Measurements from ENCODE around the gene PCED1B. TPM values are rescaled to one million over a fixed set of nuclear protein-coding genes. Genes with fewer than 3 reads are reported as not detected.
"Not testable (repeated sequence)": the region's sequence is repeated elsewhere in the genome, so short reads cannot be mapped to it uniquely, and the experiment has no call there.

PCED1B gene
- total and polyA plus RNA-seq, 3 donors from 2014 or later = 30.0 to 56.1 (median 47.2) TPM

- DNase-seq = no peak
- no peak for TF ChIP-seq POLR2A (IDR thresholded peaks at IDR 0.05)
- TF ChIP-seq CTCF (IDR thresholded peaks at IDR 0.05) = no peak
- H3K27ac ChIP-seq = no peak overlapping the region
- peaks cover 11% of the 10 kb centered on the region for H3K4me1 ChIP-seq
- H3K9me3 ChIP-seq = no peaks in the 10 kb centered on the region
- H3K36me3 ChIP-seq (ENCODE audit: low read depth, missing control alignments) = no peaks in the 10 kb centered on the region
- H3K27me3 ChIP-seq = no peaks in the 10 kb centered on the region
- no peak overlapping the region for H3K4me3 ChIP-seq
- intact Hi-C loops (cut with DNase I; ENCODE audit: low total_unique reads) = no loop called here
- WGBS, 2 donors = 71 to 73% methylated on average over 4 of the region's 4 CpGs
Measured at GRCh38 chr12:47276621-47277309, 197.3 kb downstream of the PCED1B start.

DNA sequence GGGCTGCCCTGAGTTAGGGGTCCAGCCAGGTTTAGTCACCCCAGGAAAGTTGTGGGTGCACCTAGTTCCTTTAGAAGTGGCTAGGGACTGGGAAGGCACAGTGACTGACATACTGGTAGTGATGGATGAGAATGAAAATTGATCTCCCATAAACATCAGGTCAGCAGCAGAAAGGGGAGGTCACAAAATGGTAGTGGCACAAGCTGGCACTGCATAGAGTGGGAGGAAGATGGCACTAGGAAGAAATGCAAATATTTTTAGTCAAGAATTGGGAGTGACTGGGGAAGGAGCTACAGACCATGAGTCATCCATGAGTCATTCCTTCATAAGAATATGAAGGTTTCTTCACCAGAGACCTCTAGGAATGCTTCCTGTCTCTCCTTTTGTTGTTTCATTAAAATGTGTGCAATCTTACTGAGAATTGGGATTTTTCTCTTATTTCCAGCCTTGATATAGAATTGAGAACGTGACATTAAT, 198.6 kb downstream of the PCED1B start:
- no peak overlapping the region for H3K4me3 ChIP-seq
- no peaks in the 10 kb centered on the region for H3K27me3 ChIP-seq
- H3K27ac ChIP-seq = no peak overlapping the region
- WGBS, 2 donors = 93 to 97% methylated on average over 1 of the region's 1 CpG
- H3K9me3 ChIP-seq = no peaks in the 10 kb centered on the region
- H3K36me3 ChIP-seq (ENCODE audit: low read depth, missing control alignments) = no peaks in the 10 kb centered on the region
- intact Hi-C loops (cut with DNase I; ENCODE audit: low total_unique reads) = no loop called here
- DNase-seq = no peak
- H3K4me1 ChIP-seq = peaks cover 6% of the 10 kb centered on the region
- TF ChIP-seq POLR2A (IDR thresholded peaks at IDR 0.05) (no peak), CTCF (IDR thresholded peaks at IDR 0.05) (no peak)

DNA sequence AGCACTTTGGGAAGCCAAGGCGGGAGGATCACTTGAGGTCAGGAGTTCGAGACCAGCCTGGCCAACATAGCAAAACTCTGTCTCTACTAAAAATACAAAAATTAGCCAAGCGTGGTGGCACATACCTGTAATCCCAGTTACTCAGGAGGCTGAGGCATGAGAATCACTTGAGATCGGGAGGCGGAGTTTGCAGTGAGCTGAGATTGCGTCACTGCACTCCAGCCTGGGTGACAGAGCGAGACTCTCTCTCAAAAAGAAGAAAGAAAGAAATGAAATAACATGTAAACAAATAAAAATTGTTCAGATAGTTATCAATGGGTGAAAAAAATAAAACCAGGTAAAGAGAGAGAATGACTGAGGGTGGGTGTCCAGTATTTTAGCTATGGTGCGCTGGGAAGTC, 200.3 kb downstream of the PCED1B start:
- DNase-seq; H3K9me3 ChIP-seq; H3K36me3 ChIP-seq (ENCODE audit: low read depth, missing control alignments); H3K4me1 ChIP-seq; intact Hi-C loops (cut with DNase I; ENCODE audit: low total_unique reads); H3K27me3 ChIP-seq; H3K27ac ChIP-seq; H3K4me3 ChIP-seq: not testable (repeated sequence)
- 95 to 96% methylated on average over 8 of the region's 8 CpGs for WGBS, 2 donors

DNA sequence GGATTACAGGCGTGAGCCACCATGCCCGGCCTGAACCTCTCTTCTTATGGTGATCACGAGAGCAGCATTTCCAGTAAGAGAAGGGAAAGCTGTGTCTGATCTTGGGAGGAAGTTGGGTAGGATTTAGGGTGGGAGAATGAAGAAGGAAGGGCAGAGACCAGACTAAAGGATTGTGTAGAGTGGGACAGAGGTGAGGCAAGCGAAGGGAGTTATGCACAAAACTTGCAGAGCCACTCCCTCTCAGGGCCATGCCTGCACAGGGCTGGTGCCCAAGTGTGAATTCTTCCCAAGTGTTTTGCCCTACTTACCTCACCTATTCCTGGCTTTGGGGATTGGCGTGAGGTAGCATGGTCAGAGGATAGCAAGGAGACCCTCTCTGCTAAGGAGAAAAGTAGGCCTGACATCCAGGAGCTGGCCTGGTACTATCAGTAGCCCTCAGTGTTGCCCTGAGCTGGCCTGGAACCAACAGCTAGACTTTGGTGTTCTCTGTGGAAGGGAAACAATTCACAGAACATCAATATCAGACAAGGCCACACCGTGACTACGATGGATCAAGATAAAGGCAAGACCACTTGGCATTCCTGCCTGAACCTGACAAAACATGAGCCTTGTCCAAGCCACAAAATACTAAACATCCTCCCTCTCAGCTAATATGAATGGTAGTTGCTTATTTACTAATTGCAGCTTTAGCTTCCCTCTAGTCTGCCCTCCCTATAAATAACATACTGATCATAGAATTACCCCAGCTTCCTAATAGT, 201.3 kb downstream of the PCED1B start:
- intact Hi-C loops (cut with DNase I; ENCODE audit: low total_unique reads) = no loop called here
- TF ChIP-seq CTCF (IDR thresholded peaks at IDR 0.05) (no peak), POLR2A (IDR thresholded peaks at IDR 0.05) (no peak)
- Histone ChIP-seq H3K9me3 (no peaks in the 10 kb centered on the region), H3K36me3 (ENCODE audit: low read depth, missing control alignments) (no peaks in the 10 kb centered on the region), H3K27ac (no peak overlapping the region), H3K4me3 (no peak overlapping the region), H3K27me3 (no peaks in the 10 kb centered on the region), H3K4me1 (peaks cover 3% of the 10 kb centered on the region)
- no peak for DNase-seq
- WGBS, 2 donors = 79 to 87% methylated on average over 7 of the region's 7 CpGs

- Histone ChIP-seq H3K27ac (no peak overlapping the region), H3K9me3 (no peaks in the 10 kb centered on the region), H3K4me1 (peaks cover 3% of the 10 kb centered on the region), H3K36me3 (ENCODE audit: low read depth, missing control alignments) (no peaks in the 10 kb centered on the region), H3K27me3 (no peaks in the 10 kb centered on the region), H3K4me3 (no peak overlapping the region)
- no peak for DNase-seq
- intact Hi-C loops (cut with DNase I; ENCODE audit: low total_unique reads) = no loop called here
- no peak for TF ChIP-seq CTCF (IDR thresholded peaks at IDR 0.05)
- no peak for TF ChIP-seq POLR2A (IDR thresholded peaks at IDR 0.05)
- WGBS, 2 donors = 54 to 56% methylated on average over 4 of the region's 4 CpGs
Measured at GRCh38 chr12:47281667-47282171, 202.3 kb downstream of the PCED1B start.

Measured in testis (tissue), 3 donors.